ENCODE measurements around the gene MCTP2.

The MCTP2 gene

GRCh38 chr15:94411285-94411684, 179.9 kb downstream of the MCTP2 start:
- FAIRE-seq (no peak), DNase-seq (ENCODE audit: insufficient read length, low spot score) (no peak)
- TF ChIP-seq POLR2A (IDR thresholded peaks at IDR 0.05; ENCODE audit: low read depth, low read length) = no peak

- DNase-seq (ENCODE audit: insufficient read length, low spot score) (no peak), FAIRE-seq (no peak)
- TF ChIP-seq POLR2A (IDR thresholded peaks at IDR 0.05; ENCODE audit: low read depth, low read length) = no peak
These were observed 180.5 kb downstream of the MCTP2 start for GRCh38 chr15:94411846-94412245.

- TF ChIP-seq POLR2A (IDR thresholded peaks at IDR 0.05; ENCODE audit: low read depth, low read length) = no peak
- FAIRE-seq (no peak), DNase-seq (ENCODE audit: insufficient read length, low spot score) (no peak)
These were observed 181.8 kb downstream of the MCTP2 start for GRCh38 chr15:94412979-94413746.

GRCh38 chr15:94414916-94415315, 183.6 kb downstream of the MCTP2 start:
- DNase-seq (ENCODE audit: insufficient read length, low spot score) = no peak
- FAIRE-seq = no peak
- no peak for TF ChIP-seq POLR2A (IDR thresholded peaks at IDR 0.05; ENCODE audit: low read depth, low read length)

- TF ChIP-seq POLR2A (IDR thresholded peaks at IDR 0.05; ENCODE audit: low read depth, low read length) = no peak
- FAIRE-seq (no peak), DNase-seq (ENCODE audit: insufficient read length, low spot score) (no peak)
These were observed 184.9 kb downstream of the MCTP2 start for GRCh38 chr15:94416267-94416666.

- TF ChIP-seq POLR2A (IDR thresholded peaks at IDR 0.05; ENCODE audit: low read depth, low read length) = no peak
- no peak for DNase-seq (ENCODE audit: insufficient read length, low spot score)
- no peak for FAIRE-seq
These were observed 185.5 kb downstream of the MCTP2 start for GRCh38 chr15:94416820-94417219.

GRCh38 chr15:94417501-94418293, 186.3 kb downstream of the MCTP2 start:
- FAIRE-seq = no peak

GRCh38 chr15:94421706-94422105, 190.3 kb downstream of the MCTP2 start:
- FAIRE-seq (no peak), DNase-seq (ENCODE audit: insufficient read length, low spot score) (no peak)
- no peak for TF ChIP-seq POLR2A (IDR thresholded peaks at IDR 0.05; ENCODE audit: low read depth, low read length)

More at GRCh38 chr15:94417501-94418293, 186.3 kb downstream of the MCTP2 start:
- no peak for TF ChIP-seq POLR2A (IDR thresholded peaks at IDR 0.05; ENCODE audit: low read depth, low read length)
- no peak for DNase-seq (ENCODE audit: insufficient read length, low spot score)

- FAIRE-seq = no peak
- no peak for TF ChIP-seq POLR2A (IDR thresholded peaks at IDR 0.05; ENCODE audit: low read depth, low read length)
- DNase-seq (ENCODE audit: insufficient read length, low spot score) = no peak
These were observed 200.9 kb downstream of the MCTP2 start for GRCh38 chr15:94432279-94432678.

GRCh38 chr15:94439158-94439557, 207.8 kb downstream of the MCTP2 start:
- no peak for TF ChIP-seq POLR2A (IDR thresholded peaks at IDR 0.05; ENCODE audit: low read depth, low read length)

GRCh38 chr15:94441760-94442159, 210.4 kb downstream of the MCTP2 start:
- TF ChIP-seq POLR2A (IDR thresholded peaks at IDR 0.05; ENCODE audit: low read depth, low read length) = no peak
- no peak for FAIRE-seq
- DNase-seq (ENCODE audit: insufficient read length, low spot score) = no peak

More at GRCh38 chr15:94439158-94439557, 207.8 kb downstream of the MCTP2 start:
- FAIRE-seq = no peak
- DNase-seq (ENCODE audit: insufficient read length, low spot score) = no peak

GRCh38 chr15:94442480-94442879, 211.1 kb downstream of the MCTP2 start:
- DNase-seq (ENCODE audit: insufficient read length, low spot score) = no peak
- no peak for TF ChIP-seq POLR2A (IDR thresholded peaks at IDR 0.05; ENCODE audit: low read depth, low read length)
- no peak for FAIRE-seq

GRCh38 chr15:94443186-94443585, 211.8 kb downstream of the MCTP2 start:
- DNase-seq (ENCODE audit: insufficient read length, low spot score) (no peak), FAIRE-seq (no peak)
- no peak for TF ChIP-seq POLR2A (IDR thresholded peaks at IDR 0.05; ENCODE audit: low read depth, low read length)

GRCh38 chr15:94445566-94446160, 214.3 kb downstream of the MCTP2 start:
- no peak for TF ChIP-seq POLR2A (IDR thresholded peaks at IDR 0.05; ENCODE audit: low read depth, low read length)
- DNase-seq (ENCODE audit: insufficient read length, low spot score) (no peak), FAIRE-seq (no peak)
